Mononuclear cell (primary cell): ENCODE measurements around the gene EEA1. TPM values are rescaled to one million over a fixed set of nuclear protein-coding genes. Genes with fewer than 3 reads are reported as not detected.

Experiments
- H3K27me3 ChIP-seq: 2 replicates; pipeline ENCODE4 v1.6.0; 2011; ENCODE audit warnings: low read length, control low read depth; ENCODE audit not compliant: insufficient read depth
- H3K4me1 ChIP-seq: 2 replicates; pipeline ENCODE4 v1.5.1; 2011; ENCODE audit warnings: mild to moderate bottlenecking, low read length, control low read depth; ENCODE audit not compliant: insufficient read depth
- H3K4me3 ChIP-seq: 2 replicates; pipeline ENCODE4 v1.5.1; 2011; ENCODE audit warnings: mild to moderate bottlenecking, low read length, moderate library complexity
- H3K9me3 ChIP-seq: 2 replicates; pipeline ENCODE4 v1.5.1; 2011; ENCODE audit warnings: low read depth, mild to moderate bottlenecking, control low read depth, low read length
- total RNA-seq: library from RNA; depleted of rRNA; stranded (reverse); fragments of >200 nt; gene quantifications from one replicate; pipeline ENCODE4 v1.2.3, GENCODE V29; 2012

The EEA1 gene
- total RNA-seq, 1 donor: 6.2 TPM

DNA sequence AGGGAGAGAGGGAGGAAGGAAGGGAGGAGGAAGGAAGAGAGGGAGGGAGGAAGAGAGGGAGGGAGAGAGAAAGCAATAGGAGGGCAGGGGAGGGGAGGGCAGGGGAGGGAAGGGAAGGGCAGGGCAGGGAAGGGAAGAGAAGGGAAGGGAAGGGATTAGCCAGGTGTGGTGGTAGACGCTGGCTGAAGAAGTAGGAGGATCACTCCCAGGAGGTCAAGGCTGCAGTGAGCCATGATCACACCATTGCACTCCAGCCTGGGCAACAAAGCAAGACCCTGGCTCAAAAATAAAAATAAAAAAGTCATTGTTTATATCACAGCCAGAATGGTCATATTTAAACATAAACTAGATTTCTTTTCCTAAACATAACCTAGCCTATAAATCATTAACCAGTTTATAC is 20.4 kb upstream of the EEA1 start:
- H3K27me3 ChIP-seq: no peaks in the 10 kb centered on the region
- H3K4me1 ChIP-seq: no peaks in the 10 kb centered on the region
- no peak overlapping the region for H3K4me3 ChIP-seq
- no peaks in the 10 kb centered on the region for H3K9me3 ChIP-seq

DNA sequence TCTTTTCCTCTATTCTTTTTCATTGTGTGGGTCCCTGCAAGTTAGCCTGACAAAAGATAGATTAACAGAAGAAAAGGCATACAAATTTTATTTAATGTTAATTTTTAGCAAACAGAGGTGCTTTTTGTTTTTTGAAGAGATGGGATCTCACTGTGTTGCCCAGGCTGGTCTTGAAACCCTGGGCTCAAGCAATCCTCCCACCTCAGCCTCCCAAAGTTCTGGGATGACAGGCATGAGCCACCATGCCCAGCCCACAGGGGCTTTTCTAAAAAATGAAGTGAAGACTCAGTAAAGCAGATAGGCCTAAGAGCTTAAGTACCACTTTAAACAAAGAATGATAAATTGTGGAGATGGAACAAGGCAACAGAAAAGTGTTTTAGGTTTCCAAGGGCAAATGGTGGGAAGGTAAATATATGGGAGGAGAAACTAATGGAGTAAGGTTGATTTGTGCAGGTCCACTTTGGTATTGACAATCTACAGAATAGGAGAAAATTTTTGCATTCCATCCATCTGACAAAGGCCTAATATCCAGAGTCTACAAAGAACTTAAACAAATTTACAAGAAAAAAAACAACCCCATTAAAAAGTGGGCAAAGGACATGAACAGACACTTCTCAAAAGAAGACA is 18.6 kb upstream of the EEA1 start:
- Histone ChIP-seq H3K4me1 (no peaks in the 10 kb centered on the region), H3K4me3 (no peak overlapping the region), H3K9me3 (no peaks in the 10 kb centered on the region), H3K27me3 (no peaks in the 10 kb centered on the region)

DNA sequence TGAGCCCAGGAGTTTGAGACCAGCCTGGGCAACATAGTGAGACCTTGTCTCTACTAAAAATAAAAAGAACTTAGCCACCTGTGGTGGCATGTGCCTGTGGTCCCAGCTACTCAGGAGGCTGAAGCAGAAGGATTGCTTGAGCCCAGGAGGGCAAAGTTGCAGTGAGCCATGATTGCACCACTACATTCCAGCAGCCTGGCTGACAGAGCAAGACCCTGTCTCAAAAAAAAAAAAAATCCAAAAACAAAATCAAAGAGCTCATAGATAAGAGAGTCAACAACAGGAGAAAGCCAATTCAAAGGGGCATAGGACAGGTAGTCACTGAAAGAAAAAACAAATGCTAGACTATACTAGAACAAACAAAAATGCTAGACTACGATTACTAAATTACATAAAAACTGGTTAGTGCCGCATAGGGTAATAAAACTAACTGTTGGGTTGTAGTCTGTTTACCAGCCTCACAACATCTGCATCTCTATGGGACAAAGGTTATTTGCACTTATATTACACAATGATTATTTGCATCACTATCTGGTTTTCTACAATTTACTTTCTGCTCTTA is 16.6 kb upstream of the EEA1 start:
- no peak overlapping the region for H3K4me3 ChIP-seq
- H3K4me1 ChIP-seq: peaks cover 4% of the 10 kb centered on the region
- H3K27me3 ChIP-seq: no peaks in the 10 kb centered on the region
- H3K9me3 ChIP-seq: no peaks in the 10 kb centered on the region

DNA sequence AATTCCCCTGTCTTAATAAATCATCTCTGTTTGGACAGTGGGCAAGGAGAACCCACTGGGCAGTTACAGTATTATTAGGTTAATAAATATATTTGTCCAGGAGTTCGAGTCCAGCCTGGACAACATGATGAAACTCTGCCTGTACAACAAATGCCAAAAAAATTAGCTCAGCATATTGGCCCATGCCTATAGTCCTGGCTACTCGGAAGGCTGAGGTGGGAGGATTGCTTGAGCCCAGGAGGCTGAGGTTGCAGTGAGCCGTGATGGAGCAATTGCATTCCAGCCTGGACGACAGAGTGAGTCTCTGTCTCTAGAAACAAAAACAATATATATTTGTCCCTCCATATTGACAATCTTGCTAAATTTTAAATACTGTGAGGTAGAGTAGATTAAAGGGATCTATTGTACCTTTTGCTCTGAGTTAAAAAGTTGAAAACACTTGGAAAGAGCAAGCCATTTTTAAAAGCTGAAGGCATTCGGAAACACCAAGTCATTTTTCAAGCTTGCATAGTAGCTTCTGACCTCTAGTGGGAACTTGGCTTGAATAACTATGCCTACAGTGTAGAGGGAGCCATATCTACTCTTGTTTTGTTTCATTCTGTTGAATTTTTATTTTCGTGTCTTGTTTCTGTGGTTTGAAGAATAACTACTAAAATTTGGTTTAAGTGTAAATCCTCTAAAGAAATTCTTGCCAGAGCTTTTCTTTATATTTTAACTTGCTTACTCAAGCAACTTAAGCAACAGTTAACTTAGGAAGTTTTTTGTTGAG is 14.6 kb upstream of the EEA1 start:
- no peaks in the 10 kb centered on the region for H3K27me3 ChIP-seq
- no peaks in the 10 kb centered on the region for H3K9me3 ChIP-seq
- no peak overlapping the region for H3K4me3 ChIP-seq
- H3K4me1 ChIP-seq: peaks cover 5% of the 10 kb centered on the region

DNA sequence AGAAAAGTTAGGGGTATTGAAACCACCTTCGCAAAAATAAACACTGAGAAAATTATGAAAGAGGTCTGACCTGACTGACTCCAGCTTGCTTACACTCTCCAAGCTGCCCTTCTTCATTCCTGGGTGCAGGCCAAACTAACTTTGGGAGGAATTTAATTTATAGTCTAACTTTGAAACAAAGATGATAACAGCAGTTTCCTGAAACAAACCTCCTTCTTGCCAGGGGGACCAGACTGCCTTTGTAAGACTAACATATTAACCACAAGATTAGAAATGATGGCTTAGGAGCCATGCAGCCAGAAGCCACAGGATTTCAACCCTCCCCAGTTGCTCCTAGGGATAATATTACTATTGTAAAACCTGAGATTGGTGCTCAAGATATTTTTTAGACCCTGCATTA is 13.8 kb upstream of the EEA1 start:
- no peak overlapping the region for H3K4me3 ChIP-seq
- peaks cover 5% of the 10 kb centered on the region for H3K4me1 ChIP-seq
- no peaks in the 10 kb centered on the region for H3K27me3 ChIP-seq
- no peaks in the 10 kb centered on the region for H3K9me3 ChIP-seq

DNA sequence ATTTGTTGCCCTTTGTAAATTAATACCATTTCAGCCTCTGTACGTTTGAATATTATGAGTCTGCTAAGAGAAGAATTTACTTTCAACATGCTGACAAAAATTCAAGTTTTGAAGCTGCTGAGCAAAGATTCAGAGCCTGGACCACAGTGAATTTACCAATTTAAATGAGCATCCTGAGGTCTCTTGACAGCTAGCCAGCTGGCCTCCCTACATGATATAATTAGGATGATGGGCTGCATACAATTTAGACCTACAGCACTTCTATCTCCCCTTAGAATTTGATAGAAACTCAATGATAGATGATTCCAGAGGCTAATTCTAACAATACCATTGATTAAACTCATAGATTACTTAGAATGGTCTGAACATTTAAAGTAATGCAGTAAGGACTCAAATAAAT is 10.0 kb upstream of the EEA1 start:
- Histone ChIP-seq H3K4me1 (peaks cover 5% of the 10 kb centered on the region), H3K4me3 (no peak overlapping the region), H3K9me3 (no peaks in the 10 kb centered on the region), H3K27me3 (no peaks in the 10 kb centered on the region)

DNA sequence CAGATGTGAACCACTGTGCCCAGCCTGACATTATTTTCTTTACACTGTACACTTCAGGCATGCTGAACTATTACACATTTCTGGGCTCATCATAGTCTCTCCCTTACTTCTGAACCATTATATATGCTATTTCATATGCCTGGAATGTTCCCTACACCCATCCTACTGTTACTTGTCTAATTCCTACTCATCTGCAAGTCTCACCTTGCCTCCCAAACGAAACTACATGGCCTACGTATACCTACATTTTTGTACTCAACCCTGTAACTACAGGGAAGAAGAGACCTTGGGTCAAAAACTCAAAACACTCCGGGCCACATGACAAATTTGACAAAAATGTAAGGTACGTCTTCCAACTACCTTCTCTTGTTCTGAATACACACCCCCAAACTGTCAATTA is 9.5 kb upstream of the EEA1 start:
- Histone ChIP-seq H3K27me3 (no peaks in the 10 kb centered on the region), H3K9me3 (no peaks in the 10 kb centered on the region), H3K4me1 (peaks cover 5% of the 10 kb centered on the region), H3K4me3 (no peak overlapping the region)

DNA sequence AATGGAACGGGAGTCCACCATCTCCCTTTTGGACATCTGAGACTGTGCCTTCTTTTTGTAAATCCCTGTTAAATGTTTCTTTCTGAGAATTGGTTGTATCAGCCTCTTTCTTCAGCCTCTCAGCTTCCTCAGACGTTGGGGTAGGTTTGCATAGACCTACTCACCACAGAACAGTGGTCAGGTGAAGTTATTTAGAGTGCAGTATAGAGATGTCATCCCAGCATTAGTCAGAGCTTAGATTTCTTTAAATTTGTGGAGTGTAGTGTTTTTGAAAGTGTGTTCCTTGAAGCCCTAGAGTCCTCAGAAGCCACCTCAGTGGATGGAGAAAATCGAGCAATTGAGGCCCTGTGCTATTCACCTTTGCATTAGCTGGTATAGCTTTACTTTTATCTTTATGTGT is 8.9 kb upstream of the EEA1 start:
- H3K4me3 ChIP-seq: no peak overlapping the region
- no peaks in the 10 kb centered on the region for H3K27me3 ChIP-seq
- peaks cover 5% of the 10 kb centered on the region for H3K4me1 ChIP-seq
- H3K9me3 ChIP-seq: no peaks in the 10 kb centered on the region

DNA sequence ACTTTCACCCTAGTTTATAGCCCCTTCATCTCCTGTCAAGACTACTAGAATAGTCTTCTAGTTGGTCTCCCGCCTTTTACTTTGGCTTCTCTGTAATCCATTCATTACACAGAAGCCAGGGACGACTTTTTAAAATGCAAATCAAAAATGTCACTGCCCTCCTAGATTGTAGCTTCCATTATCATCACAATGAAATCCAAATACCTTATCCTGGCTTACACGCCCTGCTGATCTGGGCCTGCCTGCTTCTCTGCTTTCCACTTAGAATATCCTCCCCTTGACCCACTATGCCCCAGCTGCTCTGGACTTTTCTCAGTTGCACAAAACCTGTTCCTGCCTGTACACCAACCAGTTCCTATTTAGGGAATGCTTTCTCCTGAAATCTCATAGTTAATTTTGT is 4.5 kb upstream of the EEA1 start:
- H3K27me3 ChIP-seq: no peaks in the 10 kb centered on the region
- no peaks in the 10 kb centered on the region for H3K9me3 ChIP-seq
- H3K4me3 ChIP-seq: no peak overlapping the region
- peaks cover 5% of the 10 kb centered on the region for H3K4me1 ChIP-seq

DNA sequence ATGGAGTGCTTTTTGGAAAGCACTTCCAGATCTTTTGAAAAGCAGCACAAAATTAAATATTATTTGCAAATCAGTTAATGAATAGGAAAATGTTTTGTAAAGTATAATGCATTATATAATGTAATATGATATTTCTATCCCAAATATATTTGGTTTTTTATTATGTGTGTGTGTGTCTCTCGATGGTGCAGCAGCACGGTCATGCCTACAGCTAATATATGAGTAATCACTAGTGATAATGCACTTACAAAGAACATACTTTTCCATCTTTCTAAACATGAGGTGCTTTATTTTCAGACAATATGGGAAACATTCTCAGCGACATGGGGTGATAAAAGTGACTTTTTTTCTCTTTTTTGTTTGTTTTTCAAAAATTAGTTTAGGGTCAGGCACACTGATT is 1.3 kb upstream of the EEA1 start:
- Histone ChIP-seq H3K27me3 (no peaks in the 10 kb centered on the region), H3K4me3 (no peak overlapping the region), H3K9me3 (no peaks in the 10 kb centered on the region), H3K4me1 (peaks cover 26% of the 10 kb centered on the region)

DNA sequence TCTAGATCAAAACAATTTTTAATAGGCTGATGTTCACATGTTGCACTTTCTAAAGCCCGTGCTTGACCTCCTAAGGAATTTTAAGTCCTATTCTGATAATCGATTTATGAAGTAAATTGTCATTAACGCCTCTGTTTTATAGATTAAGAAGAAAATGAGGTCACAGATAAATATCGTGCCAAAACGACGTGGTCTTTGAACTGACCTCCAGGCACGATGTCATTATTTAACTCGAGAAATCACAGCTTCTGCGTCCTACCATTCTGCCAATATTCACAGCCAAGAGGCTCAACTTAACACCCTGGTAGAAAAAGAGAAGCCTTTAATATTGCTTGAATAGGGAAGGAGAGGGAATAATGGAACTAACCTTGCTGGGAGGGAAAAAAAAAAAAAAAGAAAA is 888 bp upstream of the EEA1 start:
- Histone ChIP-seq H3K4me1 (peaks cover 26% of the 10 kb centered on the region), H3K4me3 (peak overlapping the region; percentile 85), H3K27me3 (no peaks in the 10 kb centered on the region), H3K9me3 (no peaks in the 10 kb centered on the region)

DNA sequence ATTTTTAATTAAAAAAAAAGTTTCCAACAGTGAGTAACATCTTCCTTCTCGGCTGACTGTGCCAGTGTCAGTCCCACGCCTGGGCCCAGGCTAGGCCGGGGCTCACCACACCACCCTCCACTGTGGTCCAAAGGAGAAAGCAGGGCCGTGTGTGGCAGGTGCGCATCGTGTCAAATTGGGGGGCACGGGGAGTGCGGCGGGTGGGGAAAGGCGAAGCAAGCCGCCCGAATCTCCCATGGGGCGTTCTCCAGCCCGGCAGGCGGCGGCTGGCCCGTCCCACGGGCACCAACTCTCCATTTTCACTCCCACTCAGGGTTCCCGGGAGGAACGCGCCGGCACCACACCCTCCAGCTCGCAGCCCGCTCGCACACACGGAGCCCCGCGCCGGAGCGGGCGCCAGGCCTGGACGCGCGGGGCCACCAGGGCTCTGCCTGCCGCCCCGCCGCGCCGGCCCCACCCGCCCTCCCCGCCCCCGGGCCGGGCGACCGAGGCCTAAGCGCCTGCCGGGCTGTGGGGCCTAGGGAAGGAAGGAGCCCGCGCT is 604 bp downstream of the EEA1 start:
- Histone ChIP-seq H3K27me3 (no peaks in the 10 kb centered on the region), H3K4me1 (peaks cover 26% of the 10 kb centered on the region), H3K4me3 (peak overlapping the region; percentile 85), H3K9me3 (no peaks in the 10 kb centered on the region)

DNA sequence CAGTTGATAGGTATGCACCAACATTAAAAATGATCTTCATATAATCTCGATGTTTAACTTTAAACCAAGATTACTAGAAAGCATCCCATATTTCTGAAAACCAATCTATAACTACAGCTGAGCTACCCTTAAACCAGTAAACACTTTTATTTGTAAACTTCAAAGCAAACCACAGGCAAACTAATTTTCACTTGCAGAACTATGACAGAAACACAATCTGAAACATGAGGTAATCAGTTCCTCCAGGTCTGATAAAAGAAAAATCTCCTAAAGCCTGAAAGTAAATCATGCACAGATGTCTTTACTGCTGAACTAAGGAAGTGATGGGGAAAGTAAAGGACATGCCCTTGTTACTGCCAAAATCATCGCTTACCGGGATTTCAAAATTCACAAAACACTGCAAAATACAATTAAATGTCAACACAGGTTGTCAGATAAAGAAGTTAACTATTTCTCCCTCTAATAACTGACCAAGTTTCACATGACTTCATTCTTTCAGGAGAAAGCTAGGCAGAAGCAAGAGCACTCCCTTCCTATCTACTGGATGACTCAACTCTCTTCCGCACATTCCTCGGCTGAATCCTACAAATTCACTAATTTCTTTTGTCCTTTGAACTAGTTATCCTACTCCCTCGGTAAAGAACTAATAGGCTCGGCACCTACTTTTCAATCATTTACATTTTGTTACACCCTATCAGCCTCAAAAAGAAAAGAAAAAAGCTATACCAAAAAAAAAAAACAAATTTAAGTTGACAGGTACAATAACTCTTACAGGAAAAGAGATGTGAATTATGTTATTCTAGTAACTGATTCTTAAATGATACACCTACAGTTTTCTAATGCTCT is 1.4 kb downstream of the EEA1 start:
- Histone ChIP-seq H3K9me3 (no peaks in the 10 kb centered on the region), H3K4me3 (peak overlapping the region; percentile 85), H3K4me1 (peaks cover 26% of the 10 kb centered on the region), H3K27me3 (no peaks in the 10 kb centered on the region)

DNA sequence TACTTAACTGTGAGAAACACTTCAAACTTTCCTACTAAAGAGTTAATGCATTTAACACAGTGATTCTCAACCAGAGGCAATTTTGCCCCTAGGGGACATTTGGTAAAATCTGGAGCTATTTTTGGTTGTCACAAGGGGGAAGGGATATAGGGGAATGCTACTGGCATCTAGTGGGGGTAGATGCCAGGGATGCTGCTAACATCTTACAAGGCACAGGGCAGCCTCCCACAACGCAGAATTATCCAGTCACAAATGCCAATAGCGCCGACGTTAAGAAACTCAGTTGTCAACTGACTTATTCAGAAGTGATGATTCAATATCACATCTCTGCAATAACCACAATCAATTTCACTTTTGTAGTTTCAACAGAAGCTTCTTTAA is 2.0 kb downstream of the EEA1 start:
- no peaks in the 10 kb centered on the region for H3K9me3 ChIP-seq
- H3K27me3 ChIP-seq: no peaks in the 10 kb centered on the region
- H3K4me3 ChIP-seq: no peak overlapping the region

DNA sequence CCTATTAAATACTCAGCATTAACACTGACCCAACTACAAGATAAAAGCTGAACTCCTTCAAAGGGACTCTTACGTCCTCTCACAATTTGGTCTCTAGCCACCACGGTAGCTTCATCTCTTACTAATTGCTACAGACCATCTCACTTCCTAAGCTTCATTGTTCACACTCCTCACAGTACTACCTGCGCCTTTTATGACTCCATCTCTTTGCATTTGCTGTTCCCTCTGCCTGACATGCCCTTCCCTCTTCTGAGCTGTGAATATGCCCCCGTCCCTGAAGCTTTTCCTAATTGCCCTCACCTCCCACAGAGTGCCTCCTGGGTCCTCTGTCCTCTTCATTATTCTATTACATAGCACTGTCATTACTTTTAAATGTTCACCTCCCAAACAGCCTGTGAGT is 2.5 kb downstream of the EEA1 start:
- H3K4me1 ChIP-seq: peaks cover 26% of the 10 kb centered on the region
- no peaks in the 10 kb centered on the region for H3K27me3 ChIP-seq
- no peak overlapping the region for H3K4me3 ChIP-seq
- no peaks in the 10 kb centered on the region for H3K9me3 ChIP-seq

More for the DNA sequence above, 2.0 kb downstream of the EEA1 start:
- H3K4me1 ChIP-seq: peaks cover 26% of the 10 kb centered on the region
